Kasumi-1 (cell line): ENCODE results near the gene RD3L.
"Not testable (repeated sequence)": the region's sequence is repeated elsewhere in the genome, so short reads cannot be mapped to it uniquely, and the experiment has no call there.

Experiments used
- DNase-seq, 2 experiments: peaks; one replicate each; lab custom pipeline; 2025; lab: John Stamatoyannopoulos, UW

The RD3L gene

GRCh38 chr14:103928011-103928890 is 14.1 kb downstream of the RD3L start, which contains the start of gene TDRD9:
TDRD9 (plus strand) TSS chr14:103928456; CDS start chr14:103928510, 54 bp downstream.
- no peak for DNase-seq

DNA sequence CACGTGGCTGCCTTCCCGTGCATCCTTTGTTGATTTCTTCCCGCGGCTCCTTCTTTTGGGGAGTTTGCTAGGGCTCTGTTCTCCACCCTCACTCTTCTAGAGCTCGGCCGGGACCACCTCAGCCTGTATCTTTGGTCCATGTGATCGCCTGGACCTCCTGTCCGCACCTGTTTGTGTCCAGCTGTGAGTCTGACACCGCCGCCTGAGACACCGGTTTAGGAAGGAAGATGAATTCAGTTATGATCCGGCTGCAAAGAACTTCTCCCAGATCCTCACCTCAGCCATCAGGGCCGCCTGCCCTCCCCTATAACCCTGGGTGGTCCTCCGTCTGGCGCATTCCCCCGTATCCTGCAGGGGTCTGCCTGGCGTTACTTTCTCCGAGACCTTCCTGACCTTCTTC is 14.8 kb downstream of the RD3L start:
- DNase-seq: no peak

DNA sequence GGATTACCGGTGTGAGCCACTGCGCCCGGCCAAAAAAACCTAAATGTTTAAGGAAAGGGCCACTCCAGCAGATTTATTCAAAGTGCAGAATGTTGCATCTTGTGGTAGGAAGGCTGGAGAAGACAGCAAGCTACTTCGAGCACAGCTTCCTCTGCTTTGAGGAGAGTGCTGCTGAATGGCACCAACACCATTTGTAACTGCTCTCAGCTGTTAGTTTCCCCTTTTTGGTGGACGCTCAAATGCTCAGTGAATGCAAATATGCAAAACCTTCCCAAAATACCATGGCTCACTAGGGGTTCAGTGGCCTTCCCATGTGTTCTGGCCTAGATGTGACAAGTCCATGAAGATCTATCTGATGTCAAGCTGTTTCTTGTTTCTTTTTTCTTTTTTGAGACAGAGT is 17.0 kb downstream of the RD3L start:
- peak; percentile 12 to 31 for DNase-seq

GRCh38 chr14:103923863-103924262 is 18.5 kb downstream of the RD3L start:
- DNase-seq: no peak

- not testable (repeated sequence) for DNase-seq
Observed at GRCh38 chr14:103921855-103922200, 20.5 kb downstream of the RD3L start.

DNA sequence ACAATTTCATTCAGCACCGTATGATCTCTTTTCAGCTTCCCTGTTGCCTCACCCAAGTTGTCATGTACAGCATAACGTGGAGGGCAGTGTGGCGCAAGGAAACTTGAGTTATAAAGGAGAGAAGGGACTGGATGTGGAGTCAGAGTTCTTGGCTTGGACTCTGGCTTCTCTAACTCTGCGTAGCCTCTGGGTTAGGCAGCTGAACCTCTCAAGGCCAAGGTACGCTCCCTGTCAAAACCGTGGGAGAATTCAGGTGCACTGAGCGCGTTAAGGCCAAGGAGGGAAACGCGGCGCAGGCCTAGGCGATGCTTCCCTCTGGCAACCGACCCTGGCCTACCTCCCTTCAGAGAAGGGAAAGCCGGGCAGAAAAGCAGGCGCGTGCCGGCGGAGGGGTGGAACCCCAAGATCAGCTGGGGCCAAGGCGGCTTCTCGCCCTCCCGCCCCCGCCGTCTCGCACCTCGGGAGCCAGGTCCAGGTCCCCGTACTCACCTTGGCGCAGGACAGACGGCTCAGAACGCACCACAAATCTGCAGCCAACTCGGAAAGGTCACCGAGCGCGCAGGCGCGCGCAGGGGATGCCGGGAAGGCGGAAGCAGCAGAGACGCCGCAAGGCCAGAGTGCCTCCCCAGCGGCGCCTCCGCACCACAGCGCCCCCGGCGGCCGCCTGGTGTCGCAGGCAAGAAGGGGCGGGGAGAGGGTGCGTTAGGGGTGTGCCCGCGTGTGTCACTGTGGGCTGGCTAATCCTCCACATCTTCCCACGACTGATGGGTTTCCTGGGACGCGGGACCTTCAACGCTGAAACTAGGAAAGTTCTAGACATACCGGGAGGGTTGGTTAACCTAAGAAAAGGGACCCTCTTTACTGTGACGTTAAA is 21.1 kb downstream of the RD3L start:
- DNase-seq: peak; percentile 86 to 89

GRCh38 chr14:103916636-103917262 is 25.6 kb downstream of the RD3L start:
- DNase-seq: no peak

DNA sequence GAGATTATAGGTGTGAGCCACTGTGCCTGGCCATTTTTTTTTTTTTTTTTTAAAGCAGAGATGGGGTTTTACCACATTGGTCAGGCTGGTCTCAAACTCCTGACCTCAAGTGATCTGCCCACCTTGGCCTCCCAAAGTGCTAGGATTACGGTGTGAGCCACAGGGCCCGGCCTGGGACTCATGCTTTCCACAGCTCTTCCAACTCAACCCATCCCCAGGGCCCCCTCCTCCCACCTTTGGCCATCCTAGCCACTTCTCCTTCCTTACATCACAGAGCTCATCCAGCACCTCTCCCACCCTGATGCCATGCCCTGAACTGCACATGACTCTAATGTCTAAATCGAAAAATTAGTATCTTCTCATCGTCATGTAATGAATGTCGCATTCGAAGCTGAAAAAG is 26.7 kb downstream of the RD3L start:
- no peak for DNase-seq

- no peak for DNase-seq
Observed at GRCh38 chr14:103910984-103911383, 31.3 kb downstream of the RD3L start.

DNA sequence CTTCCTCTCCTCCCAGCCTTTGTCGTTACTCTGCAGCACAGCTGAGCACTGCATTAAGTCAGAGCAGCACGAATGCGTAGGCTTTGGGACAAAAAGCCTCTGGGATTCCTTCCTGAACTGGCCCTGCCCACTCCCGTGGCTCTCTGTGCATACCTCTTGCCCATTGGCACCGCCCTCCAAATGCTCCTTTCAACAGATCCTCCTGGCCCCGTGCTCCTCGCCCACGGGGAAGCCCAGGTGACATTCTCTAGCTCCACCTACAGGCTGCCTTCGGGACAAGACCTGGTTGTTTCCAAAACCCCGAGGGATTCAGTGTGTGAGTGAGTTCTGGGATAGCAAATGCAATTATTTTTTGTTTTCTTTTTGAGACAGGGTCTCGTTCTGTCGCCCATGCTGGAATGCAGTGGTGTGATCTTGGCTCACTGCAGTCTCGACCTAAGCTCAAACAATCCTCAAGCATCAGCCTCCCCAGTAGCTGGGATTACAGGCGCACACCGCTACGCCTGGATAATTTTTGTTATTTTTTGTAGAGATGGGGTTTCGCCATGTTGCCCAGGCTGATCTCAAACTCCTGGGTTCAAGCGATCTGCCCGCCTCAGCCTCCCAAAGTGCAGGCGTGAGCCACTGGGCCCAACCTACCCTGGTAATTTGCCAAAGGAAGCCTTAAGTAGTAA is 31.9 kb downstream of the RD3L start:
- peak; percentile 57 to 69 for DNase-seq

- DNase-seq: no peak
Observed at GRCh38 chr14:103909531-103910261, 32.6 kb downstream of the RD3L start.

DNA sequence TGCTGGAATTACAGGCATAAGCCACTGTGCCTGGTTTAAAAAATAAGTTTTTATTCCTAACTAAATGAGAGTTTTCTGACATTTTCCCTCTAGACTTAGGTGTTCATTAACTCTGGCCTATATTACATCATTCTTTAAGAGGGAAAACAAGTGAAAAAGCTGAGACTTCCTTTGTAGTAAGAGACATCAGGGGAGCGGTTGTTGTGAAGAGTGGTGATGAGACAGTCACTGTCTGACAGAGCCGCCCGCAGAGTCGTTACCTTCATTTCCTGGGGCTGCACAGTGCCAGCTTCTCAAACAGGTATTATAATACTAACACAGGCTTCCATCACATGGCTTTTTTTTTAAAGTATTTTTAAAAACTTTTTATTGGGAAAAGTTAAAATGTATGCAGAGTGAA is 33.7 kb downstream of the RD3L start:
- no peak for DNase-seq

- peak in 1 of 2 experiments; percentile 32 for DNase-seq
Observed at GRCh38 chr14:103905842-103906456, 36.4 kb downstream of the RD3L start.

DNA sequence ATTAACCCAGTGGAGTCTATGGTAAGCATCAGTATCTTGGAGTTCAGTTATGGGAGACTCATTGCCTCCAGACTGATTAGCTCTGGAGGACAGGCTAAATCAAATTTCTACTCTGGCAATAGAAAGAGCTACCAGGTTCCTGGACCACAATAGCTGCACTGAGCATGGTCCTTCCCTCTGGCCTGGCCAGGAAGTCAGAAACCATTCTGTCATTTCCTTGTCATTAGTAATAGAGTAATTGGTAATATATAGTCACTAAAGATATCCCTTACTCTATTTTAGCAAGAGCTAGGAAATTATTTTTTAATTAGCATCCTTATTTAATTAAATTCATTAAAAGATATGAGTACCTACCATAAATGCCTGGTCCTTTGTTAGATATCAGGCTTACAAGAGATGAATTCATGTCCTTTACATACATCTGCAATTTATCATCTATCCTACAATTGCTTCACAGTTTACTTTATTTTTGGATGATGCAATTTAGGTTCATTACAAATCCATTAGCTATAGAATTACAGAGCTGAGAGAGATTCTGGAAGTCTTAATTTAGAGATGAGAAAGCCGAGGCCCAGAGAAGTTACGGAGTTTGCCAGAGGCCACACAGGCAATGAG is 37.7 kb downstream of the RD3L start:
- no peak for DNase-seq

GRCh38 chr14:103899833-103900232 is 42.5 kb downstream of the RD3L start:
- DNase-seq: no peak

DNA sequence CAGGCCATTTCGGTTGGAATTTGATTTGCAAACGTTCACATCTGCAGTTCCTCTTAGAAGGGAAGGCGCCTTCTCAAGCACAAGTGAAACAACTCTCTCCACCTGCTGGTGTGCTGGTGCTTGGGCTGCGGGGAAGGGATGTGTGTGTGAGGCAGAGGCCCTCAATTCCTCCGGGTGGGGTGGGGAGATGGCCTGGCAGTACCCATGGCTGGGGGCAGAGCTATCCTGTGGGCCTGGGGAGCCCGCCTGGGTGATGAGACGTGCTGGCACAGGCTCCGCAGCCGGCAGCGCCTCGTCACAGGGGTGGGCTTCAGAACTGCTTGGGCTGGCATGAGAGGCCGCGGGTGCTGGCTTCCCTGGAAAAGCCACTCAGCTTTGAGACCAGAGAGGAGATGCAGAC is 43.0 kb downstream of the RD3L start:
- DNase-seq: no peak

DNA sequence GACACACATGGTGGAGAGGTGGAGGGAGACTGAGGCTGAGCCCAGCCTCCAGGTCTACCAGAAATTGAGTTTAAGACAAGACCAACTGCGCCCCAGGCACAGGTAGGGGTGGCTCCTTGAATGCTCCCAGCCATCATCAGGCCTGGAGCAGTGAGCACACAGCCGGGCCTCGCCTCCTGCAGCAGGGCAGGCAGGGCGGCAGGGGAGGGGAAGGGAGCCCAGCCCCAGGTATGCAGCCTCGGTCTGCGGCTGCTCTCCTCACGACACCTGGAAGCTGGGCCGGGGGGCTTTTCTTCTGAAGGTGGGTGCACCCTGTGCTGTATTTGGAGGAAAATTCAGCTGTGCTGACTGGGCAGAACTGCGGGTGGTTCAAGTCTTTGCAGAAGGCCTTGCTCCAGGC is 43.6 kb downstream of the RD3L start:
- DNase-seq: no peak

- no peak for DNase-seq
Observed at GRCh38 chr14:103898204-103898603, 44.1 kb downstream of the RD3L start.

GRCh38 chr14:103897075-103897947 is 45.0 kb downstream of the RD3L start:
- DNase-seq: no peak
